PFSK-1 (cell line): ENCODE results near the gene REV3L.

ENCODE experiments used
- POLR2AphosphoS5 ChIP-seq: IDR thresholded peaks from 2 replicates; pipeline ENCODE4 v1.6.1; 2012; ENCODE audit warnings: low read depth, mild to moderate bottlenecking, control low read depth, low read length, moderate library complexity
- SIN3A ChIP-seq: IDR thresholded peaks from 2 replicates; pipeline ENCODE4 v1.6.1; 2012; ENCODE audit warnings: mild to moderate bottlenecking, low read length, moderate library complexity, borderline replicate concordance; ENCODE audit not compliant: insufficient read depth
- TAF1 ChIP-seq: IDR thresholded peaks from 2 replicates; pipeline ENCODE4 v1.6.1; 2012; ENCODE audit warnings: low read length, control low read depth, borderline replicate concordance; ENCODE audit not compliant: insufficient read depth
- TF ChIP-seq, protein P1 (sequence below), 2 experiments: IDR thresholded peaks; 2 replicates each; pipeline versions ENCODE4 v1.6.1 to v1.8.0; 2011 to 2012; ENCODE audit warnings: low read depth in 2 of 2, low read length in 2 of 2, control low read depth in 1 of 2, inconsistent platforms in 1 of 2, mild to moderate bottlenecking in 1 of 2, moderate library complexity in 1 of 2; ENCODE audit not compliant: insufficient read depth in 1 of 2

DNA sequence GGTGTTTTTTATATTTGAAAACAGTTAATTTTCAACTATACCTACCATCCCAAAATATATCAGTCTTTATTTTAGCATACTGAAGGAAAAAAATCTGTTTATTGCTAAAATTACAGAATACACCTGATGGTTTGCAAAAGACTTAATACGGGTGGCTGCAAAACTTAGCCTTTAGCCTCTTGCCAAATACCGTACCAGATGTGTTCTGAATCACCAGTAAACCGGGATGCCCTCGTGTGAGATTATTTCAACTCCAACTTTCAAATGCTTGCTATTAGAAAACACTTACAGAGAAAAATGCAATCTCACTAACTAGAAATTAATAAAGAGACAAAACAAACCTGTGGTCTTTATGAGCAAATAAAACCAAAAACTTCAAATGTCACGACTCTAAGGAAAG lies 36.0 kb downstream of the REV3L start:
- no peak for TF ChIP-seq SIN3A
- TF ChIP-seq, protein P1, sequence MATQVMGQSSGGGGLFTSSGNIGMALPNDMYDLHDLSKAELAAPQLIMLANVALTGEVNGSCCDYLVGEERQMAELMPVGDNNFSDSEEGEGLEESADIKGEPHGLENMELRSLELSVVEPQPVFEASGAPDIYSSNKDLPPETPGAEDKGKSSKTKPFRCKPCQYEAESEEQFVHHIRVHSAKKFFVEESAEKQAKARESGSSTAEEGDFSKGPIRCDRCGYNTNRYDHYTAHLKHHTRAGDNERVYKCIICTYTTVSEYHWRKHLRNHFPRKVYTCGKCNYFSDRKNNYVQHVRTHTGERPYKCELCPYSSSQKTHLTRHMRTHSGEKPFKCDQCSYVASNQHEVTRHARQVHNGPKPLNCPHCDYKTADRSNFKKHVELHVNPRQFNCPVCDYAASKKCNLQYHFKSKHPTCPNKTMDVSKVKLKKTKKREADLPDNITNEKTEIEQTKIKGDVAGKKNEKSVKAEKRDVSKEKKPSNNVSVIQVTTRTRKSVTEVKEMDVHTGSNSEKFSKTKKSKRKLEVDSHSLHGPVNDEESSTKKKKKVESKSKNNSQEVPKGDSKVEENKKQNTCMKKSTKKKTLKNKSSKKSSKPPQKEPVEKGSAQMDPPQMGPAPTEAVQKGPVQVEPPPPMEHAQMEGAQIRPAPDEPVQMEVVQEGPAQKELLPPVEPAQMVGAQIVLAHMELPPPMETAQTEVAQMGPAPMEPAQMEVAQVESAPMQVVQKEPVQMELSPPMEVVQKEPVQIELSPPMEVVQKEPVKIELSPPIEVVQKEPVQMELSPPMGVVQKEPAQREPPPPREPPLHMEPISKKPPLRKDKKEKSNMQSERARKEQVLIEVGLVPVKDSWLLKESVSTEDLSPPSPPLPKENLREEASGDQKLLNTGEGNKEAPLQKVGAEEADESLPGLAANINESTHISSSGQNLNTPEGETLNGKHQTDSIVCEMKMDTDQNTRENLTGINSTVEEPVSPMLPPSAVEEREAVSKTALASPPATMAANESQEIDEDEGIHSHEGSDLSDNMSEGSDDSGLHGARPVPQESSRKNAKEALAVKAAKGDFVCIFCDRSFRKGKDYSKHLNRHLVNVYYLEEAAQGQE (IDR thresholded peaks at IDR 0.05; ENCODE audit: insufficient read depth in 1 of 2, low read depth in 2 of 2, low read length in 2 of 2), result no peak
- no peak for TF ChIP-seq POLR2AphosphoS5
- TF ChIP-seq TAF1, result no peak
